NCI-H748 treated with DMSO at 0.1 percent for 48 hours (cell line): ENCODE results near the gene COL8A2.

Experiments
- DNase-seq: peaks from one replicate; lab custom pipeline; 2025; lab: John Stamatoyannopoulos, UW

Gene COL8A2

DNA sequence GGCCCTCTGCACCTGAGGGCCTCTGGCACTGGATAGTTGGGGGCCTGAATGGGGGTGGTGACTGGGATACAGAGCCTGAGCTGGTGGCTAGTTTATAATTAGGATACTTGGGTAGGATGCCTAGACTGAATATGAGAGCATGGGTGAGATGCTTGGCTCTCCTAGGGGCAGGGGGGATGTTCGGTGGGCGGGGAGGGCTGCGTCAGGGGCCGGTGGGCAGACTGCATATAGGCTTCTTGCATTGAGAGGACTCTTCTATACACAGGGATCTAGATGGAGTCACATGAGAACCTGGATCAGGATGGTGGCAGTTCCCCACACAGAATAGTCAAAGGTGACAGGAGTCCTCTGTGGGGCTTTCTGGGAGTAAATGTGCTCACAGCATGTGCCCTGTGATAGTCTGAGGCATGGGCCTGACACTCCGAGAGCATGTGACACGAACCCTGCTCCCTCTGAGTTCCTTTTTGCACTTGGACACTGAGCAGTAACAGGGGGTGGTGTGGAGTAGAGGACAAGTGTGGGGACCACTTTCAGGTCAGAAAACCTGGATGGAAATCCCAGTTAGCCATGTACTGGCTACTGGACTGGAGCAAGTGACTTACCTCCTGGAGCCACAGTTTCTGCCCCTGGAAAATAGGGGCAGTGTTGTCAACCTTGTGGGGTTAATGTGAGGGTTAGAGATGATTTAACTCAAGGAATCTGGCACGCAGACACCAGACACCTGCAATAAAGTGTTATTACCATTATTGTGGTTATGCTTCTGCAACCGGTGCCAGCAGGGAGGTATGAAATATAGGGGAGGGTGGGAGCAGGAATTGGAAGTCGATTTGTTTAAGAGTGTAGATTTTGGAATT, 33.2 kb upstream of the COL8A2 start:
- DNase-seq: no peak

DNA sequence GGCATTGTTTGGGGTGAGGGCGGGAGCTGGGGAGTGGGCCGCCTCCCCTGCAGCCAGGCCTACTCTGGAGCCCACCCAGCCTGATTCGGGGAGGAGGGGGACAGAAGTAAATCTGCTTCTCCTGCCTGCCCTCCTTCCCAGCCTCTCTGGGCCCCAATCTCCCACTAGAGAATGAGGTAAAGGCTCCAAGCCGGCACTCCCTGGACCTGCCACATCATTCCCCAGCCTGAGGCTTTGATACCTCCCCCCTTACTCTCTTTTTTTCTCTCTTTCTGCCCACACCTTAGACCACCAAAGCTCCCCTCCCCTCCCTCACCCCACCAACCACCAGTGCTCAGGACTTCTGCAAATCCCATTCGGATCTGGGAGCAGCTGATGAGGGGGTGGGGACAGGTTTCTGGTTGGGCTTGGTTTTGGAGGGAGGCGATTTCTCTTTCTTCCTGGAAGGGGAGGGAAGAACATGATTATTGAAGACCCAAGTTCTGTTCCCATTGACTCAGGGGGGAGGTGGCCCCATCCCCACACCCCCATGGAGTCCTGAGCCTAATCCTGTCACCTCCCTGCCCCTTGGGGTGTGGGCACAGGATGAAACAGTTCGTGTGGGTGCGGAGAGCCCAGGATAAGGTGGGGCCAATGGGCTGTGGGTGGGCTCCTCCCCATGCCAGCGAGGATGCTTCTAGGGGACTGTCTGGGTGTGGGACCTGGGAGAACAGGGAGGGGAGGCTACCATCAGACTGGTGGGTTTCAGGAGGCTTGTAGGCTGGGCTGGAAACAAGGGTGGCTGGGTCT, 32.3 kb upstream of the COL8A2 start:
- DNase-seq: no peak

DNA sequence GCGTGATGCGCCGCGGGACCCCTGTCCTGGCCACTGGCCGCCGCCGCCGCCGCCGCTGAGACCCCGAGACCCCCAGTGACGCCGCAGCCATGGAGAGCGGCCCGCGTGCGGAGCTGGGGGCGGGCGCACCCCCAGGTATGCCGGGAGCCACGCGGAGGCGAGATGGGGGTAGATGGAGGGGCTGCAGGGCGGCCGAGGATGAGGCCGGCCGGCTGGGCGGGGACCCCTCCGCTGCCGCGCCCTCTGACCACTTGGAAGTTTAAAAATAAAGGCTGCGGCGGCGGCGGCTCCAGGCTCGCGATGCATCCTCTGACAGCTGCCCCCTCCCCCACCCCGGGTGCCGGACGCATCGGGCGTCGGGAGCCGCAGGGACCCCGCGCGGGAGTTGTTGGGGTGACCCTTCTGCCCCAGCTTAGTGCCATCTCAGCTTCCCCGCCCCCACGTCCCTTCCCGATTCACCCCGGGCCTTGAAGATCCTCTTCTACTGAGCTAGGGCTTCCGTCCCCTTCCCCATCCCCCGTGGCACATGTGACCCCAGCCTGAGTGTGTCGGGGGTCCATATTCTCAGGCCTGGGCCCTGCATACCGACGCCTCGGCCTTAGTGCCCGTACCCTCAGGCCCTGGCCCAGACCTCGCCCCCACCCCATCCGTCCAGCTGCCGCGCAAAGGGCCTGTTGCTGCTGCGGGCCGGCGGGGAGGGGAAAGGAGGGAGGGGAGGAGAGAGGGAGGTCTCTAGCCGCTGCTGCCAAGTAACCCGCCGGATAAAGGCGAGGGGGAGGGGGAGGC, 31.5 kb upstream of the COL8A2 start:
- peak; percentile 14 for DNase-seq

DNA sequence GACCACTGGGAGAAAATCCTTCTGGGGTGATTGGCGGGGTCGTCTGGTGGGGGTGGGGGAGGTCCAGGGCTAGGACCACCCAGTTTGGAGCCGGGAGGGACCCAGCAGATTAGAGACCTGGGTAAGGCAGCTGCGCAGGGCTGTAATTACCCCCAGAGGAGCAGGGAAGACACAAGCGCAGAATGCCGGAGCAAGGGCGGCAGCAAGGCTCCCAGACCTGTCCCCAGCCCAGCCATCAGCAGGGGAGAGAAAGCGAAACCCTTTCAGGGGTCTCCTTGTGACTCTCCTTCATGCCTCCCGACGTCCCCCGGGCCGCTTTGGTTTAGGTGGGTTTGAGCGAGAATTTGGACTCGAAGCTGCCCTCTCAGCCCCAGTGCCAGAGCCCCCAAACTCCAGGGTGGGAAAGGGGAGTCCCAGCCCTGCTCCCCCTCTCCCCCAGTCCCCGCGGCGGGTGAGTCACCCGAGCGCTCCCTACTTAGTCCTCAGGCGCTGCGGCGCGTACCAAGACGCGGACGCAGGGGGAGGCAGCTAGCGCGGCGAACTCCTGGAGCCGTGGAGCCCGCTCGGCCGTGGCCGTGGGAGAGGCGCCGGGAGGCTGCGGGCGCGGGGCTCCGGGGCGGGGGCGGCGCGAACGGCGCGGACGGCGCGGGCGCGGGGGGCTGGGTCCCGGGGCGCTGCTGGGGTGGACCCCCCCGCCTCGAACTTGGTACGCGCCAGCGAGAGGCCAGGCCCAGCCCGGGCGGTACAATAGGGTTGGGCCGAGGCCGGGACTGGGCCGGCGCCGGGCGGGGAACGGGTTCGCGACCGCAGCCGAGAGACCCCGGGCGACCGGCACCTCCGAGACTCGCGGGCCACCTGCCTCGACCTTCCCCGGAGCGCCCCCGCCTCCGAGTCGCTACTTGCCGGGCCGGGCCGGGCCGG, 30.6 kb upstream of the COL8A2 start, which contains the start of gene MAP7D1:
MAP7D1 (plus strand) TSS at position 753 of the 921 bp plus-strand sequence. CDS start 258 bp downstream, outside the sequence.
- DNase-seq: peak; percentile 30

DNA sequence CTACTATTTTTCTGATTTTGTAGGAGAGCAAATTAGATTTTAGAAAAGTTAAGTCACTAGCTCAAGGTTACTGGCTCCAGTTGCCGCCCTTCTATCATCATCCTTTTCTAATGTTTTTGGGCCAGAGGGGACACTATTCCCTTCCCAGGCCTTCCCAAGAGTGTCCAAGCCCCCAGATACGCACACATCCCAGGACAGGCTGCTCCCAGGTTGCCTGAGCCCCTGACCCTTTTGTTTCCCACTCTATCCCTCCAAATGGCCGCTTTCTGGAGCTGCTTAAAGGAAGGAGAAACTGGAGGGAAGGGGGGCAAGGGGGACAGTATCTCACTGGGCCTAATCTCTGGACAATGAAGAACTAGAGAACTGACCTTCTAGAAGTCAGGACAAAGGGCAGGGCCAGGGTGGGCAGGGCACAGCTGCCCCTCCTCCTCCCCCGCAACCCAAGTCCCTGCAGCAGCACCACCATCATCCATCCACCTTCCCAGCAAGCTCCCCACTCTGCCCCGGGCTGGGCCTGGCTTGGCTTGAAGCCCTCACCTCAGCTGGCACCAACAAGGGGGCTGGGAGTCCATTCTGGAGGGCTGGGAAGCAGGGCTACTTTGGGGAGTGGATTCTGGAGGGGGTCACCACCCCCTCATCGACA, 29.9 kb upstream of the COL8A2 start:
- DNase-seq: no peak

DNA sequence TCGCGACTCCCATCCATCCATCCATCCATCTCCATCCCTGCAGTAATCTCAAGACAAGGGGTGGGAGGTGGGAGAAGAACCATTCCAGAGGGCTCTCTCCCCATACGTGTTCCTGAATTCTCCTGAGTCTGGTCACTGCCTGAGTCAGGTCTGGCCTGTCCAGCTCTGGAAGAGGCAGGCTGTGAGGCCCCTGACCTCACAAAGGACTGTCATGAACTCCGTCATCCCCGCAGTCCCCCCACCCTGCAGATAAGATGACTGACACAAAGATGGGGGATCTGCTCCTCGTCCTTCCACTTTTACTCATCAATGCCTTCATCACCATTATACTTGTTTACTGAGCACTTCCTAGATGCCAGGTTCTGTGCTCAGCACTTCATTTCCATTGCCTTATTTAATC, 29.3 kb upstream of the COL8A2 start:
- no peak for DNase-seq

DNA sequence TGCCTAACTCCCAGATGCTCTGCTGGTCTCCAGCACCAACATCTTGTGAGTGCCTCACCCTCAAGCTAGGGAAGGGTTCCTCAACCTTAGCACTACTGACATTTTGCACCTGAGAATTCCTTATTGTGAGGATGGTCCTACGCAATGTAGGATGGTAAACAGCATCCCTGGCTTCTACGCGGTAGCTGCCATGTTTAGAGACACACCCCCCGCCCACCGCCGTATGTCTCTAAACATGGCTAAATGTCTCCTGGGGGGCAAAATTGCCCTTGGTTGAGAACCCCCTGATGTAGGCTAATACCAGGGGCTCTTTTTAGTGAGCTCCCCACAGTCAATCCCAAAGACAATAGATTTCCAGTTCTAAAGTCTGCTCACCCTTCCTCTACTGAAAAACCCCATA, 28.5 kb upstream of the COL8A2 start:
- DNase-seq: no peak

DNA sequence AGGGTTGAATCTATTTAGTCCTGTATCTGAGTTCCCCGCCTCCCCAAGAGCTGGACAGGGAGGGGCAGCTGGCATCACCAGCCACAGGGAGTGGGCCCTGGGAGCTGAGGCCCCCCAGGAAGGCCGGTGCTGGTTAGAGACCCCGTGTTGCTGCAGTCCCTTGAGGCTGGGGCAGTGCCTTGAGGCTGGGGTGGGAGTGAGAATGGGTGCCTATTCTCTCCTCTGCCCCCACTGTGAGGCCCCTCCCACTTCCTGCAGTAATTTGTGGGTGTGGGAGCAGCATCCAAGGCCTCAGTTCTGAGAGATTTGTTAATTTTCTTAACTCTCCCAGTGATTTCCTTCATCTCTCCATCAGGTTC, 26.8 kb upstream of the COL8A2 start:
- no peak for DNase-seq

DNA sequence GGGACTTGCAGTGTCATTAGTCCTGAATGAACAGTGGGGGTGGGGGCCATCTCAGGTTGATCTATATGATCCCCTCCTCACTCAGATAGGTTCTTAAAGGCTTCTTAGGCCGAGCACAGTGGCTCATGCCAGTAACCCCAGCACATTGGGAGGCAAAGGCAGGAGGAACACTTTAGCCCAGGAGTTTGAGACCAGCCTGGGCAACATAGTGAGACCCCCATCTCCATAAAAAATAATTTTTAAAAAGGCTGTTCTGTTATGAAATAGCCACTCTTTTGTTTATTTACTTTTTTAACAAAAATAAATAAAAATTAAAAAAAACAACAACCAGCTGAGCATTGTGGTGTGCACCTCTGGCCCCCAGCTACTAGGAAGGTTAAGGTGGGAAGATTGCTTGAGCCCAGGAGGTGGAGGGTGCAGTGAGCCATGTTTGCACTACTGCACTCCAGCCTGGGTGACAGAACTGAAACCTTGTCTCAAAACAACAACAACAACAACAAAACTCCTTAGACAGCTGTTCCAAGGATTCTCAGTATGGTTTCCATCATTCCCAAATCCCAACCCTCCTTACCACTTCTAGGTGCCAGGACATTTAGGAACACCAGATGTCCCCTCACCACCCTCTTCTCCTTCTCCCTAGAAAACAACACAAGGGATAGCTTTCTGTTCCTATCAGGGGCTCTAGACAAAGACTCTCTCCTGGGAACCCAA, 26.3 kb upstream of the COL8A2 start:
- no peak for DNase-seq

DNA sequence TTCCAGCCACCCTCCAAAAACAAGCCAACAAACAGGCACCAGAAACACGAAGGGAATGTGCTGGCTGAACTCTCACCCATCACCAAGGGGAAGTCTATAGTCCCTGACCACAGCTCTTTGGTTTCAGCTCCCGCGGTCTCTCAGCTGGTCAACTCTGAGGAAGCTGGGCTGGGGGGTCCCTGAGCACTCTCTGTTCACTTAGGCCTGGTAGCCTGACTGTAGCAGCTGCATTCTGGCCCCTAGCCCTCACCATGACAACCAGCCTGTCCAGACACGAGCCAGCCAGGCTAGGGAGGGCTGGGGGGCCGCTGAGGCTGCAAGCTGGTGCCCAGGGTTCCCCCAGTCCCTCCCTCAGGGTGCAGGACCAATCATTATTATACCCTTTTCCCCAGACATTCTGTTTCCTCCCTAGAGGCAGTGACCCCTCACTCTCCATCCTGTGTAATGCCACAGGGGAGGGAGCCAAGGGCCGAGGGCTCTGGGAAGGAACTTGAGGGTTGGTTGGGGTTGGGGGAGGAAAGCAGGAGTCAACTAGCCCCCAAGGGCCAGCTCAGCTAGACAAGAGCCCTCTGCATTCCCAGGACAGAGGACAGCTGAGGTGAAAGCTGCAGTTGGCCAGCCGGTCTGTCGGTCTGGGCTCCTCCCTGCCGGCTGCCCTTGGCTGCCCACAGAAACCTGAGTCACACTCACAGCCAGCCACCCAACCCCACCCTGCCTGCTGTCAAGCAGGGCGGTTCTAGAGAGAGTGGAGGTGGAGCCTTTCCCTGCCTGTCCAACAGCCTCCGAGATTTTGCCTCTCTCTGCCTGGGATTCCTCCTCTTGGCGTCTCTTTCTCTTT, 25.5 kb upstream of the COL8A2 start:
- peak; percentile 34 for DNase-seq

DNA sequence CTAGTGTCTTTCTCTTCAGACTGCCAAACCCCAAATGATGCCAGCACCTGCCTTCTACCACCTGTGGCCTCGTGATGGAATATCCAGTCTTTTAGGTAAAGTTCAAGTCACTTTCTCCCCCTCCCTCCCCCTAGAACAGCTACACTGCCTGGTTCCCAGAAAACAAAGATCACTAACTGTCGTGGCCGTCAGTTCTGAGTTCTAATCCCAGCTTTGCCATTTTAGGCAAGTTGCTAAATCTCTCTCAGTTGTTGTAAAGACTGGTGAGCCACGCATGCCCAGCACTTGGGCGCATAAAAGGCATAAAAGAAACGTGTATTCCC, 24.9 kb upstream of the COL8A2 start:
- no peak for DNase-seq

DNA sequence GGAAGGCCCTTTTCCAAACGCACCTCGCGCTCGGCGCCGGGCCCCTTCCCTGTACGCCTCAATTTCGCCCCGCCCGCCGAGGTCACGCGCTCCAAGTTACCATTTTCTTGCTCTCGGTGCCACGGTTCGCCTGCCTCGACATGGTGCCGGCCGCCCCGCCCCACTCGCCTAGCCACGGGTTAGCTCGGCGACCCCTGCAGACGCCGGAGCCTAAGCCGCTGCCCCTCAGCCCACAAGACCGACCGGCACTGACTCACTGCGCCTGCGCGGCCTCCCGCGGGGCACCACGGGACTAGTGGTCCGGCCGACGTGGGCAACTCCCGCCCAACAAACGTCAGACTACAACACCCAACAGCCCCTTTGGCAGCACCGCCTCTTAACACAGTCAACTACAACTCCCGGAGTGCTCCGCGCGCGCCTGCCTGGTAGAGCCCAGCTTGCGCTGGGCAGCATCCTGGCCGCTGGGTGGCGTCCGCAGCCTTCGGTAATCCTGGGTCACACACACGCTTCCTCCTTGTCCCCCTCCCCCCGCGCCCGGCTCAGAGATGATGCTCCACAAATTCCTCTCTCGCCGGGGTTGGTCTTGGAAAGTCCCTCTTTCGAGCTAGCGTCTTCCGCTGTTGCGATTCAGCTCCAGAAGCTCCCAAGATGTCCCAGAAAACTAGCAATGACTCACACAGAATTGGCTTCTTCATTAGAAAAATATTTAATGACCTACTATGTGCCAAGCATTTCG, 24.4 kb upstream of the COL8A2 start, which contains the start of gene TRAPPC3:
TRAPPC3 (minus strand) TSS at position 250 of the 736 bp plus-strand sequence; CDS start at position 142, 108 bp downstream.
- DNase-seq: peak; percentile 94

DNA sequence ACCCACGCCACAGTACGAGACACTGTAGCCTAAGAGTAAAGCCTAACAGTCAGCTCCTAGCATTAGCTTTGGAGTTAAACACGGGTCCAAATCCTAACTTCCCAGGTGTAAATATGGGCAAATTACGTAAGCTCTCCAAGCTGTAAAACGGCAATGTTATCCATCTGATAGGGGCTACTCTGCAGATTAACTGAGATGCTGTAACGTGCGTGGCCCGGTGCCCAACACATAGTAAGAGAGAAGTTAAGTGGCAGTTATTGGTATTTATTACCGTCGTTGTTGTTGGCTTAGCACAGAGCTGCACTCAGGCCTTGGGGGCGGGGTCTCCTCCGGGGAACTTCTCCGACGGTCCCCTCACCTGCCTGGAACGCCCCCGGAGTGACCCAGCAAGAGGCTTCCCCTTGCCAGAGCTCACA, 23.8 kb upstream of the COL8A2 start:
- no peak for DNase-seq

DNA sequence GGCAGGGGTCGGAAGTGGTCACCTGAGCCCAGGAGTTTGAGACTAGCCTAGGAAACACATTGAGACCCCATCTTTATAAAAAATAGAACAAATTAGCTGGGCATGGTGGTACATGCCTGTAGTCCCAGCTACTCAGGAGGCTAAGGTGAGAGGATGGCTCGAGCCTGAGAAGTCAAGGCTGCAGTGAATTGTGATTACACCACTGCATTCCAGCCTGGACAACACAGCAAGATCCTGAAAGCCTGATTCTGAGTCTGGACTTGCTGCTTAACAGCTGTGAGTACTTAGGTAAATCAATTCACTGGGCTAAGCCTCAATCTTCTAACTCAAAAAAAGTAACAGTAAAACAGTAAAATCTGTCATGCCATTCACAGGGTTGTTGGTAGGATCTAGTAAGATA, 19.4 kb upstream of the COL8A2 start:
- no peak for DNase-seq

DNA sequence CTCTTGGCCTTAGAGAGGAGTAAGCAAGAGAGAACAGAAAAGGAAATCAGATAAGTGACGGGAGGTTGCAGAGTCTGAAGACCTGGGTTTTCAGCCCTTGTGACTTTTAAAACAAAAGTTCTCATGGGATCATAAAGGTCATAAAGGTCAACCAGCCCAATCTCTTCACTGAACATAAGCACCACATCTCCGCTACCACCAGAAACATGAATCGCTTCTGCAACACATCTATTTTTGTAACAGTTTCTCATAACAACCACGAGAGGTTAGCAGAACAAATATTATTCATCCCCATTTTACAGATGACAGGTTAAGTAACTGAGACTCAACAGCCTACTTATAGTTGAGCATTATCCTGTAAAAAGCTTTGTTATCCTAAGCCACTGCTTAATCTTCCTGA, 18.4 kb upstream of the COL8A2 start:
- no peak for DNase-seq

DNA sequence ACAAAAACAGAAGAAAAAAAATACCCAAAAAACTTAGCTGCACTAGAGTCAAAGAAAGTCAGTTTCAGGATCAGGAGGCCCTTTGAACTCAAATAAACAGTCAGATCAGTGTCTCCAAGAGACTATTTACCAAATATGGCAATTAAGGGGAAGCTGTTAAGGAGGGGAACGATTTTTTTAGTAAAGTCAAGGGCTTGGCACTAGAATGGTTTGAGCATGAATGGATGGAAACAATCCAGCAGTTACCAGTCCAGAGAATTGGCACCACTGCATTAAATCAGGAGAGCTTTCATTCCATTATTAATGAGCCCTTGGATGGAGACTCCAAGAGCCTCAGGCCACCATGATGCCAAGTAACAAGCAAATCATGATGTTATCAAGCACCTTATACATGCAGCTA, 17.1 kb upstream of the COL8A2 start:
- DNase-seq: no peak

DNA sequence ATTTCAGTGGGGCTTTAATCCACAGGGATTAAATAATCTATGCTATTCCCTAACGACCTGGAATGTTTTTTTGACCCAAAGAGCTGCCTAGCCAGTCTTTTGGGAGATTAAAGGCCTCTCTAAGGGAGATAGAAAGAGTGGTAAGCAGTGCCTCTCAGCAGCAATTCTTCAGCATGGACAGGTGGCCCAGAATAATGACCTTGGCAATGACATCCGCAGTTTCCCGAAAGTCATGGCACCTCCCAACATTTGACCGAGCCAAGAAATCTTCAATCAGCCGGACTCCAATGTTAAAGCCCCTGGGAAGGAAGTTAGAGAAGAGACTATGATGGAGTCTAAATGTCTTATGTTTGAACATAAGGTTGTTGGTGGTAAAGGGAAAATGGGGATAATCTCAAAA, 14.5 kb upstream of the COL8A2 start:
- no peak for DNase-seq

DNA sequence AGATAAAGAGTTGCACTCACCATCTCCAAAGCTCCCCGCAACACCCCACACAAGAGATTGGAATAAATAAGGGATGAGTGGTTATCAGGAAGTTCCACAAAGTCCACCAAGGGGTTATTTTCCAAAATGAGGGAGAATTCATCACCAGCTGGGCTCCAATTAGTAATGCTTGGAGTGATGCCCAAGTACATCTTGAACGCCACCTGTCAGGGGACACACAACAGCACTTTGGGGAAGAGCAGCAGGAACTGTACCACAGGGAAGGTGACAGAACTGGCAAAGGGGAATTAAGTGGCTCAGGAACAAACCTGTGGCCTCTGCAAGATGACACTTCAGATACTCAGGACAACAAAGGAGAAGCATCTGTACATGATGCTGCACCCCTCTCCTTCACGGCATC, 12.8 kb upstream of the COL8A2 start:
- DNase-seq: no peak

DNA sequence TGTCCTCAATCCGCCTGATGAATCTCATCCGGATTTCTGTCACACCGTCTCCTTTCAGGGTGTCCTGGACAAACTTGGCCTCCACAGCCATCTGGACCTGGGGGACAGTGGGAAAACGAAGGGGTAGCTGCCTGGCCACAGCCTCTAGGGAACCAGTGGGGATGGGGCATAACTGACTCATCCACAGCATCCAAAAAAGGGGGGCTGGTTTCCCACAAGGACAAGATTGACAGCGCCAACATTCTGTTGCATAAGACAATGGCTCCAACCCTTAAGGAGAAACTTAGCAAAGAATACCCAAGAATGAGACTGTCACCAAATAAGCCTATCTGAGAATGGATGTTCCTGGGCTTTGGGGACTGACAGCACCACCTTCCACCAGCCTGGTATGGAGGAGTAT, 12.2 kb upstream of the COL8A2 start:
- no peak for DNase-seq
